GM18907 (cell line): ENCODE results near the gene ACCS.

Experiments
- ATAC-seq: cut with Tn5 transposase; IDR thresholded peaks from one replicate; pipeline ENCODE4 v1.9.1; 2021; ENCODE audit warnings: mild to moderate bottlenecking, moderate library complexity; ENCODE audit not compliant: unreplicated experiment

Gene ACCS

GRCh38 chr11:44036811-44037657 lies 29.0 kb upstream of the ACCS start:
- peak; percentile 78 for ATAC-seq

GRCh38 chr11:44037658-44037998 lies 28.4 kb upstream of the ACCS start:
- no peak for ATAC-seq

GRCh38 chr11:44043157-44043556 lies 22.9 kb upstream of the ACCS start:
- no peak for ATAC-seq

- ATAC-seq = no peak
Observed at GRCh38 chr11:44046182-44046581, 19.9 kb upstream of the ACCS start.

GRCh38 chr11:44047298-44047697 lies 18.8 kb upstream of the ACCS start:
- no peak for ATAC-seq

GRCh38 chr11:44047931-44048431 lies 18.1 kb upstream of the ACCS start, which contains the start of gene ACCSL:
TSS of gene ACCSL (plus strand) at chr11:44047981. CDS start at chr11:44048037, 56 bp downstream.
- ATAC-seq = no peak

GRCh38 chr11:44049832-44050231 lies 16.2 kb upstream of the ACCS start:
- ATAC-seq = no peak

GRCh38 chr11:44051171-44051570 lies 14.9 kb upstream of the ACCS start:
- no peak for ATAC-seq

GRCh38 chr11:44057340-44057739 lies 8.7 kb upstream of the ACCS start:
- ATAC-seq = no peak

- ATAC-seq = no peak
Observed at GRCh38 chr11:44058275-44058674, 7.8 kb upstream of the ACCS start.

- ATAC-seq = no peak
Observed at GRCh38 chr11:44065161-44065661, 859 bp upstream of the ACCS start.

- ATAC-seq = no peak
Observed at GRCh38 chr11:44066732-44067141, 667 bp downstream of the ACCS start.

- ATAC-seq = no peak
Observed at GRCh38 chr11:44067266-44067665, 1.2 kb downstream of the ACCS start.

GRCh38 chr11:44068180-44068579 lies 2.1 kb downstream of the ACCS start:
- no peak for ATAC-seq

GRCh38 chr11:44071157-44071556 lies 5.1 kb downstream of the ACCS start:
- no peak for ATAC-seq

GRCh38 chr11:44072757-44073658 lies 6.9 kb downstream of the ACCS start:
- no peak for ATAC-seq

GRCh38 chr11:44078794-44079193 lies 12.7 kb downstream of the ACCS start:
- no peak for ATAC-seq

GRCh38 chr11:44079376-44079775 lies 13.3 kb downstream of the ACCS start:
- ATAC-seq = no peak

- ATAC-seq = no peak
Observed at GRCh38 chr11:44080951-44081350, 14.9 kb downstream of the ACCS start.

GRCh38 chr11:44082645-44083044 lies 16.6 kb downstream of the ACCS start:
- no peak for ATAC-seq

GRCh38 chr11:44083433-44083832 lies 17.4 kb downstream of the ACCS start:
- ATAC-seq = no peak
